ENCODE data around the gene SGCD.

SGCD gene

DNA sequence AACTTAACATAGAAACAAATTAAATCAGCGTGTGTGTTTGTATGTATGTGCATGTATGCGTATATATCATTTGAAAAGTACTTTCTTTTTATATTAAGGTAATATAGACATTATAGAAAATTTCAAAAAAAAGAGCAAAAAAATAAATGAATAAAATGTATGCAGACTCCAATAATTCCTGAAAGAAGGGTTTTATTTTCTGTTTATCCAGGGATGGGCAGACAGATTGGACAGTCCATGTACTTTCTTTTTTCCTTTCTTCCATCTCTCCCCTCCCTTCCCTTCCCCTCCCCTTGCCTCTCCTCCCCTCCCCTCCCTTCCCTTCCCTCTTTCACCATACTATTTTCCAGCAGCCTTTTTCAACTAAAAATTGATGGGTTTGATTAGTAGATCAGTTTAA, 123.8 kb downstream of the SGCD start:
- Histone ChIP-seq H3K27ac (ENCODE audit: low read length, poor library complexity, severe bottlenecking) (no peak overlapping the region), H3K27me3 (ENCODE audit: control insufficient read depth in 1 of 2, insufficient read depth in 1 of 2, low read length in 2 of 2) (no peaks in the 10 kb centered on the region), H4K91ac (ENCODE audit: low read length) (no peak overlapping the region), H3K4me1 (ENCODE audit: control insufficient read depth, insufficient read depth, low read depth, low read length) (no peaks in the 10 kb centered on the region), H3K18ac (ENCODE audit: low read depth in 1 of 2, low read length in 2 of 2) (no peak overlapping the region), H2AFZ (ENCODE audit: low read depth, low read length) (no peak overlapping the region), H3K9me3 (ENCODE audit: control insufficient read depth, low read length) (no peaks in the 10 kb centered on the region), H4K8ac (ENCODE audit: low read length) (no peak overlapping the region), H2AK5ac (ENCODE audit: low read length, severe bottlenecking) (no peak overlapping the region), H3K4ac (ENCODE audit: low read depth in 1 of 2, low read length in 2 of 2) (no peak overlapping the region), H3K9ac (ENCODE audit: low read length) (no peak overlapping the region), H2BK120ac (ENCODE audit: low read depth, low read length) (no peak overlapping the region), H2BK12ac (ENCODE audit: low read length in 2 of 2) (no peak overlapping the region), H3K79me1 (replicated peaks; ENCODE audit: low read length, poor library complexity, severe bottlenecking) (no peaks in the 10 kb centered on the region), H3K36me3 (ENCODE audit: control insufficient read depth in 1 of 2, insufficient read depth in 2 of 2, low read depth in 1 of 2, low read length in 2 of 2) (no peaks in the 10 kb centered on the region), H3K4me3 (ENCODE audit: insufficient read depth in 1 of 2, low read depth in 1 of 2, low read length in 2 of 2) (no peak overlapping the region), H3K23ac (ENCODE audit: low read length in 2 of 2) (no peak overlapping the region), H2BK5ac (ENCODE audit: low read depth, low read length, poor library complexity, severe bottlenecking) (no peak overlapping the region), H2BK15ac (ENCODE audit: low read depth, poor library complexity, severe bottlenecking) (no peak overlapping the region), H3K14ac (ENCODE audit: low read length in 2 of 2) (no peak overlapping the region), H3K4me2 (ENCODE audit: low read length, poor library complexity, severe bottlenecking) (no peak overlapping the region)
- no peak for DNase-seq
- WGBS, result no CpG with 5 or more reads among the region's 2 CpGs

DNA sequence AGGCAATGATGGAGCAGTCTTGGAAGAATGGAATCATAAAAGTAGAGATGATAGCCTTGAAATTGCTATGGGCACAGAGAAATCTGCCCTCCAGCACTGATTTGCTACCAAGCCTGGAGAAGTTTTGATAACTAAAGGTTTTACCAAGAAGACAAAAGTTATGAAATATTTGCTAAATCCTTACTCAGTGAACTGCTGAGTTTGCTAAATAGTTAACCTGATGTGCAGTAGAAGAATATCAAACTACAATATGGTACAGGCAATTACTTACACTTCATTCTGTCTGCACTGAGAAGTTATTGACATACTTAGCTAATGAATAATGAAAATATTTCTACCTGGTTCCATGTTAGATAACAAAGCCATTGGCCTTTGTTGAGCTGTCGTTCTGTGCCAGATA, 124.5 kb downstream of the SGCD start:
- H3K4me2 ChIP-seq (ENCODE audit: low read length, poor library complexity, severe bottlenecking), result no peak overlapping the region
- no peaks in the 10 kb centered on the region for H3K4me1 ChIP-seq (ENCODE audit: control insufficient read depth, insufficient read depth, low read depth, low read length)
- no peak overlapping the region for H2BK120ac ChIP-seq (ENCODE audit: low read depth, low read length)
- H3K23ac ChIP-seq (ENCODE audit: low read length in 2 of 2), result no peak overlapping the region
- H3K18ac ChIP-seq (ENCODE audit: low read depth in 1 of 2, low read length in 2 of 2), result no peak overlapping the region
- H4K91ac ChIP-seq (ENCODE audit: low read length), result no peak overlapping the region
- H2AK5ac ChIP-seq (ENCODE audit: low read length, severe bottlenecking), result no peak overlapping the region
- H2BK12ac ChIP-seq (ENCODE audit: low read length in 2 of 2), result no peak overlapping the region
- no peaks in the 10 kb centered on the region for H3K9me3 ChIP-seq (ENCODE audit: control insufficient read depth, low read length)
- H4K8ac ChIP-seq (ENCODE audit: low read length), result no peak overlapping the region
- no peak overlapping the region for H2BK15ac ChIP-seq (ENCODE audit: low read depth, poor library complexity, severe bottlenecking)
- H2AFZ ChIP-seq (ENCODE audit: low read depth, low read length), result no peak overlapping the region
- no peak overlapping the region for H3K4ac ChIP-seq (ENCODE audit: low read depth in 1 of 2, low read length in 2 of 2)
- H2BK5ac ChIP-seq (ENCODE audit: low read depth, low read length, poor library complexity, severe bottlenecking), result no peak overlapping the region
- no CpG with 5 or more reads among the region's 1 CpG for WGBS
- no peaks in the 10 kb centered on the region for H3K27me3 ChIP-seq (ENCODE audit: control insufficient read depth in 1 of 2, insufficient read depth in 1 of 2, low read length in 2 of 2)
- H3K79me1 ChIP-seq (replicated peaks; ENCODE audit: low read length, poor library complexity, severe bottlenecking), result no peaks in the 10 kb centered on the region
- H3K27ac ChIP-seq (ENCODE audit: low read length, poor library complexity, severe bottlenecking), result no peak overlapping the region
- DNase-seq, result no peak
- no peak overlapping the region for H3K4me3 ChIP-seq (ENCODE audit: insufficient read depth in 1 of 2, low read depth in 1 of 2, low read length in 2 of 2)
- no peak overlapping the region for H3K14ac ChIP-seq (ENCODE audit: low read length in 2 of 2)
- no peaks in the 10 kb centered on the region for H3K36me3 ChIP-seq (ENCODE audit: control insufficient read depth in 1 of 2, insufficient read depth in 2 of 2, low read depth in 1 of 2, low read length in 2 of 2)
- no peak overlapping the region for H3K9ac ChIP-seq (ENCODE audit: low read length)

- no peaks in the 10 kb centered on the region for H3K27me3 ChIP-seq (ENCODE audit: control insufficient read depth in 1 of 2, insufficient read depth in 1 of 2, low read length in 2 of 2)
- no peak overlapping the region for H2BK12ac ChIP-seq (ENCODE audit: low read length in 2 of 2)
- H2BK15ac ChIP-seq (ENCODE audit: low read depth, poor library complexity, severe bottlenecking), result no peak overlapping the region
- no peak overlapping the region for H3K27ac ChIP-seq (ENCODE audit: low read length, poor library complexity, severe bottlenecking)
- no peak overlapping the region for H3K23ac ChIP-seq (ENCODE audit: low read length in 2 of 2)
- DNase-seq, result no peak
- H2AK5ac ChIP-seq (ENCODE audit: low read length, severe bottlenecking), result no peak overlapping the region
- H4K91ac ChIP-seq (ENCODE audit: low read length), result no peak overlapping the region
- no peak overlapping the region for H3K4me2 ChIP-seq (ENCODE audit: low read length, poor library complexity, severe bottlenecking)
- no peaks in the 10 kb centered on the region for H3K36me3 ChIP-seq (ENCODE audit: control insufficient read depth in 1 of 2, insufficient read depth in 2 of 2, low read depth in 1 of 2, low read length in 2 of 2)
- no peak overlapping the region for H3K18ac ChIP-seq (ENCODE audit: low read depth in 1 of 2, low read length in 2 of 2)
- no peak overlapping the region for H2BK5ac ChIP-seq (ENCODE audit: low read depth, low read length, poor library complexity, severe bottlenecking)
- H3K14ac ChIP-seq (ENCODE audit: low read length in 2 of 2), result no peak overlapping the region
- H2BK120ac ChIP-seq (ENCODE audit: low read depth, low read length), result no peak overlapping the region
- no peak overlapping the region for H3K4me3 ChIP-seq (ENCODE audit: insufficient read depth in 1 of 2, low read depth in 1 of 2, low read length in 2 of 2)
- H3K9ac ChIP-seq (ENCODE audit: low read length), result no peak overlapping the region
- no peaks in the 10 kb centered on the region for H3K4me1 ChIP-seq (ENCODE audit: control insufficient read depth, insufficient read depth, low read depth, low read length)
- H4K8ac ChIP-seq (ENCODE audit: low read length), result no peak overlapping the region
- no peaks in the 10 kb centered on the region for H3K79me1 ChIP-seq (replicated peaks; ENCODE audit: low read length, poor library complexity, severe bottlenecking)
- no peak overlapping the region for H3K4ac ChIP-seq (ENCODE audit: low read depth in 1 of 2, low read length in 2 of 2)
- H3K9me3 ChIP-seq (ENCODE audit: control insufficient read depth, low read length), result no peaks in the 10 kb centered on the region
- H2AFZ ChIP-seq (ENCODE audit: low read depth, low read length), result no peak overlapping the region
Observed at GRCh38 chr5:156456857-156457256, 129.9 kb downstream of the SGCD start.

DNA sequence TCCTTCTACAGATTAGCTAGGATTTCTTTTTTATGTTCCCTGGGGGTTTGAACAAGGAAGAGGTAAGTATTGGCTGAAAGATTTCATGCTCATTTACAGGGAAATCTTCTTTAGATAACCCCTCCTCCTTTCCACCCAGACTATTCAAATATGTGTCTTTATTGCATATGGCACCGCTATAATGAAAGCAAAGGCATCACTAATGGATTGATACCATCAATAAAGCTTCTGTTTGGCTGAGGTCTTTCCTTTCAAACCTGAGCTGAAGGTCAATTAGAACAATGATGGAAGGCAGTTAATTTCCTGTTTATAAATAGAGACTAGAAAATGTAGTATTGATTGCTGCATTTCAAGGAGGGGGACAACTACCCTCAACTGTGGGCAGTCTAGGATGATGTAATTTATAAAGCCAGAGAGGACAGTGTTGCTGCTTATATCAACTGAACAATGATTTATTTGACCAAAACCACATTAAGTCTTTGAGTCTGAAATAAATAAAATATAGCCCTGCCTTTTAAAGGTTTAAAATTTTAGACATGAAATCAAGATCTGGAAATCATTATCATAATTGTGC, 132.9 kb downstream of the SGCD start:
- WGBS, result 75% methylated on average over 1 of the region's 1 CpG
- no peaks in the 10 kb centered on the region for H3K9me3 ChIP-seq (ENCODE audit: control insufficient read depth, low read length)

More for the DNA sequence above, 132.9 kb downstream of the SGCD start:
- no peak for DNase-seq
- Histone ChIP-seq H2AK5ac (ENCODE audit: low read length, severe bottlenecking) (no peak overlapping the region), H2BK12ac (ENCODE audit: low read length in 2 of 2) (no peak overlapping the region), H3K27me3 (ENCODE audit: control insufficient read depth in 1 of 2, insufficient read depth in 1 of 2, low read length in 2 of 2) (no peaks in the 10 kb centered on the region), H3K18ac (ENCODE audit: low read depth in 1 of 2, low read length in 2 of 2) (no peak overlapping the region), H3K27ac (ENCODE audit: low read length, poor library complexity, severe bottlenecking) (no peak overlapping the region), H2BK120ac (ENCODE audit: low read depth, low read length) (no peak overlapping the region), H3K14ac (ENCODE audit: low read length in 2 of 2) (no peak overlapping the region), H3K36me3 (ENCODE audit: control insufficient read depth in 1 of 2, insufficient read depth in 2 of 2, low read depth in 1 of 2, low read length in 2 of 2) (no peaks in the 10 kb centered on the region), H4K91ac (ENCODE audit: low read length) (no peak overlapping the region), H3K4me1 (ENCODE audit: control insufficient read depth, insufficient read depth, low read depth, low read length) (no peaks in the 10 kb centered on the region), H4K8ac (ENCODE audit: low read length) (no peak overlapping the region), H2AFZ (ENCODE audit: low read depth, low read length) (no peak overlapping the region), H3K4ac (ENCODE audit: low read depth in 1 of 2, low read length in 2 of 2) (no peak overlapping the region), H3K79me1 (replicated peaks; ENCODE audit: low read length, poor library complexity, severe bottlenecking) (no peaks in the 10 kb centered on the region), H2BK5ac (ENCODE audit: low read depth, low read length, poor library complexity, severe bottlenecking) (no peak overlapping the region), H3K4me3 (ENCODE audit: insufficient read depth in 1 of 2, low read depth in 1 of 2, low read length in 2 of 2) (no peak overlapping the region), H3K9ac (ENCODE audit: low read length) (no peak overlapping the region), H3K4me2 (ENCODE audit: low read length, poor library complexity, severe bottlenecking) (no peak overlapping the region), H2BK15ac (ENCODE audit: low read depth, poor library complexity, severe bottlenecking) (no peak overlapping the region), H3K23ac (ENCODE audit: low read length in 2 of 2) (no peak overlapping the region)

Data from mesenchymal stem cell (in vitro differentiated cells and primary cell).